Keratinocyte (primary cell): ENCODE data around the gene CACNA1C. TPM values are rescaled to one million over a fixed set of nuclear protein-coding genes. Genes with fewer than 3 reads are reported as not detected.

Experiments used
- DNase-seq: peaks from one replicate; pipeline ENCODE4 v3.0.0-alpha.2; 2011; ENCODE audit warnings: low read depth, missing footprints, low spot score
- FAIRE-seq: peaks from 2 replicates; lab custom pipeline; 2011; peaks lifted over from hg19 to GRCh38; lab: Jason Lieb, UNC
- H2AFZ ChIP-seq: 2 replicates; pipeline ENCODE4 v1.6.0; 2012; ENCODE audit warnings: low read length, control low read depth, inconsistent platforms; ENCODE audit not compliant: control insufficient read depth
- H3K27ac ChIP-seq: 2 replicates; pipeline ENCODE4 v1.5.1; 2011; ENCODE audit warnings: low read length; ENCODE audit not compliant: control insufficient read depth, insufficient read depth
- H3K27me3 ChIP-seq: 3 replicates; pipeline ENCODE4 v1.6.0; 2011; ENCODE audit warnings: low read length; ENCODE audit not compliant: control insufficient read depth, insufficient read depth; ENCODE audit errors: extremely low read depth
- H3K36me3 ChIP-seq, 2 experiments: 2 replicates in 1 of 2; 3 replicates in 1 of 2; pipeline ENCODE4 v1.5.1; 2011; ENCODE audit warnings: low read length in 2 of 2, mild to moderate bottlenecking in 1 of 2; ENCODE audit not compliant: control insufficient read depth in 2 of 2, insufficient read depth in 2 of 2; ENCODE audit errors: extremely low read depth in 1 of 2
- H3K4me1 ChIP-seq: 3 replicates; pipeline ENCODE4 v1.5.1; 2011; ENCODE audit warnings: low read length; ENCODE audit not compliant: control insufficient read depth, insufficient read depth; ENCODE audit errors: extremely low read depth
- H3K4me2 ChIP-seq: 3 replicates; pipeline ENCODE4 v1.6.0; 2011; ENCODE audit warnings: low read depth, low read length; ENCODE audit not compliant: control insufficient read depth, insufficient read depth; ENCODE audit errors: extremely low read depth
- H3K4me3 ChIP-seq, 3 experiments: fragments of 200-600 bp in 1 of 3; sonication (generic) in 1 of 3; 2 replicates in 2 of 3; 3 replicates in 1 of 3; pipeline ENCODE4 v1.5.1; 2011 to 2016; ENCODE audit warnings: low read length in 3 of 3, mild to moderate bottlenecking in 3 of 3, control low read depth in 2 of 3, inconsistent platforms in 1 of 3, low read depth in 1 of 3, mixed read lengths in 1 of 3, mixed run types in 1 of 3, moderate library complexity in 1 of 3; ENCODE audit not compliant: control insufficient read depth in 2 of 3, insufficient read depth in 2 of 3; ENCODE audit errors: extremely low read depth in 1 of 3
- H3K79me2 ChIP-seq: 2 replicates; pipeline ENCODE4 v1.6.0; 2012; ENCODE audit warnings: low read length; ENCODE audit not compliant: control insufficient read depth, insufficient read depth
- H3K9ac ChIP-seq: 3 replicates; pipeline ENCODE4 v1.6.0; 2011; ENCODE audit warnings: low read length; ENCODE audit not compliant: control insufficient read depth, insufficient read depth; ENCODE audit errors: extremely low read depth
- H3K9me1 ChIP-seq: 3 replicates; pipeline ENCODE4 v1.6.0; 2011; ENCODE audit warnings: low read length; ENCODE audit not compliant: control insufficient read depth, insufficient read depth; ENCODE audit errors: extremely low read depth
- H3K9me3 ChIP-seq: 2 replicates; pipeline ENCODE4 v1.5.1; 2012; ENCODE audit warnings: low read depth, low read length; ENCODE audit not compliant: control insufficient read depth
- H4K20me1 ChIP-seq: 3 replicates; pipeline ENCODE4 v1.6.0; 2011; ENCODE audit warnings: low read length; ENCODE audit not compliant: control insufficient read depth, insufficient read depth; ENCODE audit errors: extremely low read depth
- EZH2 ChIP-seq: IDR thresholded peaks from one replicate; pipeline ENCODE4 v1.6.1; 2012; ENCODE audit warnings: inconsistent platforms, mild to moderate bottlenecking, low read length, moderate library complexity
- dilution Hi-C: fragments of 300-500 bp; cut with MboI; formaldehyde crosslinking; loops from one replicate; pipeline ENCODE4 v1.7.0; 2020; ENCODE audit warnings: low sequenced_read_pairs; ENCODE audit not compliant: extremely low pct_ligation_motif_present
- polyA plus RNA-seq, 5 experiments: library from polyadenylated mRNA; depleted of rRNA in 3 of 5; stranded (reverse) in 3 of 5; stranded (forward) in 1 of 5; unstranded in 1 of 5; fragments of >200 nt; gene quantifications; 1 replicate in 1 of 5; 2 replicates in 3 of 5; 3 replicates in 1 of 5; pipeline versions ENCODE4 v1.2.1 to v1.2.3, GENCODE V29; 2011 to 2012; ENCODE audit warnings: missing spikeins in 2 of 5, low read depth in 1 of 5, low replicate concordance in 1 of 5
- TF ChIP-seq, protein P1 (sequence below), 3 experiments: IDR thresholded peaks in 1 of 3; conservative IDR thresholded peaks in 1 of 3; optimal IDR thresholded peaks in 1 of 3; 2 replicates in 2 of 3; 3 replicates in 1 of 3; pipeline versions ENCODE3 to v1.5.1; 2011; ENCODE audit warnings: low read length in 3 of 3, mild to moderate bottlenecking in 3 of 3, moderate library complexity in 2 of 3, control low read depth in 1 of 3, inconsistent platforms in 1 of 3; ENCODE audit not compliant: insufficient read depth in 2 of 3; ENCODE audit errors: extremely low read depth in 1 of 3

The CACNA1C gene
- polyA plus RNA-seq, 1 donor (not counting 4 experiments of a cell fraction or from before 2014, with no cell fraction given) = not detected

DNA sequence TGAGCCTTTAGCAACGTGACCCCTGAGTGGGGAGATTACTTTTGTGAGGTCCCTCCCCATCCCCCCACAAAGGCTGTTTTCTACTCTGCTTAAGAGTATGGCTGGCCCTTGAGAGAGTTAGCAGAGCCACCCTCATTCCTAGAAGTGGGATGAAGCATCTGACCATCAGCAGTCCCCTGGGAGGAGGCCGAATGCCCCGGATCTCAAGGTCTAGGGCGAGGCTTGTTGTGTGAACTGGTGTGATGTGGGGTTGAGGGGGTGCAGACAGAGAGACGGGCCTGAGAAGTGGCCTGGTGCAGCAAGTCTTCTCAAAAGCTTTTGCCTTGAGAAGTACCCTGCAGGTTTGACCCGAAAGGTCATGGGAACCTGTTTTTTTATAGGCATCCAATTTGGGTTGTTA lies 589.0 kb downstream of the CACNA1C start:
- H3K4me3 ChIP-seq = no peak overlapping the region
- TF ChIP-seq, protein P1, sequence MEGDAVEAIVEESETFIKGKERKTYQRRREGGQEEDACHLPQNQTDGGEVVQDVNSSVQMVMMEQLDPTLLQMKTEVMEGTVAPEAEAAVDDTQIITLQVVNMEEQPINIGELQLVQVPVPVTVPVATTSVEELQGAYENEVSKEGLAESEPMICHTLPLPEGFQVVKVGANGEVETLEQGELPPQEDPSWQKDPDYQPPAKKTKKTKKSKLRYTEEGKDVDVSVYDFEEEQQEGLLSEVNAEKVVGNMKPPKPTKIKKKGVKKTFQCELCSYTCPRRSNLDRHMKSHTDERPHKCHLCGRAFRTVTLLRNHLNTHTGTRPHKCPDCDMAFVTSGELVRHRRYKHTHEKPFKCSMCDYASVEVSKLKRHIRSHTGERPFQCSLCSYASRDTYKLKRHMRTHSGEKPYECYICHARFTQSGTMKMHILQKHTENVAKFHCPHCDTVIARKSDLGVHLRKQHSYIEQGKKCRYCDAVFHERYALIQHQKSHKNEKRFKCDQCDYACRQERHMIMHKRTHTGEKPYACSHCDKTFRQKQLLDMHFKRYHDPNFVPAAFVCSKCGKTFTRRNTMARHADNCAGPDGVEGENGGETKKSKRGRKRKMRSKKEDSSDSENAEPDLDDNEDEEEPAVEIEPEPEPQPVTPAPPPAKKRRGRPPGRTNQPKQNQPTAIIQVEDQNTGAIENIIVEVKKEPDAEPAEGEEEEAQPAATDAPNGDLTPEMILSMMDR (optimal IDR thresholded peaks at IDR 0.05 in 1 of 3, IDR thresholded peaks at IDR 0.05 in 1 of 3, conservative IDR thresholded peaks at IDR 0.05 in 1 of 3; ENCODE audit: extremely low read depth in 1 of 3, insufficient read depth in 2 of 3, low read length in 3 of 3) = no peak
- TF ChIP-seq EZH2 = no peak
- H2AFZ ChIP-seq = no peak overlapping the region
- H4K20me1 ChIP-seq = no peaks in the 10 kb centered on the region
- H3K27me3 ChIP-seq = peaks cover 7% of the 10 kb centered on the region
- no peak for DNase-seq
- no peaks in the 10 kb centered on the region for H3K36me3 ChIP-seq
- no peaks in the 10 kb centered on the region for H3K9me3 ChIP-seq
- dilution Hi-C loops = no loop called here
- FAIRE-seq = no peak
- no peaks in the 10 kb centered on the region for H3K9me1 ChIP-seq
- no peak overlapping the region for H3K9ac ChIP-seq
- peaks cover 4% of the 10 kb centered on the region for H3K4me1 ChIP-seq
- H3K4me2 ChIP-seq = no peak overlapping the region
- no peak overlapping the region for H3K27ac ChIP-seq
- H3K79me2 ChIP-seq = no peaks in the 10 kb centered on the region

DNA sequence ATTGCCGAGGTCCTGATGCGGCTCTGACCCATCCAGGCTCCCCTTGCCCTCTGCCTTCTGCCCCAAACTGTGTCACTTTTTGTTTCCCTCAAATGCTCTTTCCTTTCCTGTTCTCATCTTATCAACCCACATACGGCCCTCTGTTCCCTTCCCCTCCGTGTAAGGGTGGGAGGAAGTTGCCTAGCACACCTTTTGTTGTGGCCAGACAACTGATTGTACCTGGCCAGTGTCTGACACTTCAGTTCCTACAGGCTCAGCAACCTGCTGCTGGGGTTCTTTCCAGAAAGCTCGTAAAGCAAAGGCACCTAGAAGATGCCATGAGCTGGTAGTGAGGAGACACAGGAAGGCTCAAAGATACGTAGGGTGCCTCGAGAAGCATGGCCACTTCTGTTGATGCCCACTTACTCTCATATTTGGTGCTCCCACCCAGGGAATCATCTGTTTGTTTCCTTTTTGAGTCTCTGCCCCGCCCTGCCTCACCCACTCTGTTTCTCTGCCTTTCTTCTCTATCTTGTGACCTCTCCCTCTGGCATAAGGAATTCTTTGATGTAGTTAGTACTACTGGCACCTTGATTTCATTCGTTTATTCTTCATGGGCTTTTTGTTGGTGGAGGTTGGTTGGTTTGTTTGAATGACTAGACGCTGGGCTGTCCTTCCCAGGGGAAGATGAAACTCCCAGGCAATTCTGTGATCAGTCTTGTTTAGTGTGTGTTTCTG lies 589.5 kb downstream of the CACNA1C start:
- no peaks in the 10 kb centered on the region for H3K9me3 ChIP-seq
- H3K4me2 ChIP-seq = no peak overlapping the region
- H3K79me2 ChIP-seq = no peaks in the 10 kb centered on the region
- H3K9me1 ChIP-seq = no peaks in the 10 kb centered on the region
- peaks cover 7% of the 10 kb centered on the region for H3K27me3 ChIP-seq
- no peaks in the 10 kb centered on the region for H3K36me3 ChIP-seq
- no peak overlapping the region for H3K4me3 ChIP-seq
- FAIRE-seq (no peak), DNase-seq (no peak)
- no peak overlapping the region for H3K27ac ChIP-seq
- dilution Hi-C loops = no loop called here
- H3K9ac ChIP-seq = no peak overlapping the region
- no peaks in the 10 kb centered on the region for H4K20me1 ChIP-seq
- no peak overlapping the region for H2AFZ ChIP-seq
- TF ChIP-seq EZH2 = no peak
- TF ChIP-seq, protein P1 (optimal IDR thresholded peaks at IDR 0.05 in 1 of 3, IDR thresholded peaks at IDR 0.05 in 1 of 3, conservative IDR thresholded peaks at IDR 0.05 in 1 of 3; ENCODE audit: extremely low read depth in 1 of 3, insufficient read depth in 2 of 3, low read length in 3 of 3) = no peak
- peaks cover 4% of the 10 kb centered on the region for H3K4me1 ChIP-seq
